HG02678 (cell line): Measurements from ENCODE around the gene PABPN1.
"Not testable (repeated sequence)": the region's sequence is repeated elsewhere in the genome, so short reads cannot be mapped to it uniquely, and the experiment has no call there.

Source experiments
- ATAC-seq: cut with Tn5 transposase; IDR thresholded peaks from one replicate; pipeline ENCODE4 v1.9.1; 2021; ENCODE audit warnings: mild to moderate bottlenecking, moderate library complexity; ENCODE audit not compliant: unreplicated experiment

The PABPN1 gene

GRCh38 chr14:23320584-23321571 is at the start of gene PABPN1:
Gene PABPN1 (plus strand): TSS chr14:23321457. CDS start chr14:23321470, 13 bp downstream.
- ATAC-seq = peak; percentile 86

GRCh38 chr14:23275412-23275811 is 45.8 kb upstream of the PABPN1 start:
- ATAC-seq = no peak

GRCh38 chr14:23277189-23277588 is 44.1 kb upstream of the PABPN1 start:
- ATAC-seq = no peak

GRCh38 chr14:23277928-23278327 is 43.3 kb upstream of the PABPN1 start:
- ATAC-seq = not testable (repeated sequence)

- no peak for ATAC-seq
Measured at GRCh38 chr14:23281247-23281646, 40.0 kb upstream of the PABPN1 start.

GRCh38 chr14:23284654-23285529 is 36.4 kb upstream of the PABPN1 start:
- ATAC-seq = no peak

GRCh38 chr14:23285530-23286019 is 35.7 kb upstream of the PABPN1 start:
- peak; percentile 28 for ATAC-seq

- ATAC-seq = peak; percentile 97
Measured at GRCh38 chr14:23286020-23286901, 35.0 kb upstream of the PABPN1 start, which contains the start of gene HOMEZ. Gene HOMEZ (minus strand): TSS chr14:23286132. CDS start chr14:23285952, 180 bp downstream.

GRCh38 chr14:23286902-23287479 is 34.3 kb upstream of the PABPN1 start:
- no peak for ATAC-seq

- no peak for ATAC-seq
Measured at GRCh38 chr14:23294734-23295561, 26.3 kb upstream of the PABPN1 start.

GRCh38 chr14:23296012-23296777 is 25.1 kb upstream of the PABPN1 start:
- ATAC-seq = no peak

GRCh38 chr14:23297096-23297495 is 24.2 kb upstream of the PABPN1 start:
- no peak for ATAC-seq

GRCh38 chr14:23297611-23298277 is 23.5 kb upstream of the PABPN1 start:
- ATAC-seq = no peak

GRCh38 chr14:23299211-23299957 is 21.9 kb upstream of the PABPN1 start:
- ATAC-seq = no peak

- ATAC-seq = no peak
Measured at GRCh38 chr14:23299986-23300686, 21.1 kb upstream of the PABPN1 start.

- no peak for ATAC-seq
Measured at GRCh38 chr14:23300687-23301223, 20.5 kb upstream of the PABPN1 start.
